Mesenchymal stem cell (in vitro differentiated cells and primary cell): Measurements from ENCODE around the gene COL4A1.

Experiments
- DNase-seq: peaks from one replicate; pipeline ENCODE4 v3.0.0-alpha.2; 2013
- H2AFZ ChIP-seq: one replicate; pipeline ENCODE4 v1.6.1; 2013; ENCODE audit warnings: low read depth, mild to moderate bottlenecking, control low read depth, inconsistent platforms, low read length, moderate library complexity
- H2AK5ac ChIP-seq: 2 replicates; pipeline ENCODE4 v1.6.1; 2013; ENCODE audit warnings: low read length, moderate library complexity, mild to moderate bottlenecking, inconsistent platforms; ENCODE audit not compliant: severe bottlenecking
- H2BK120ac ChIP-seq: one replicate; pipeline ENCODE4 v1.6.1; 2013; ENCODE audit warnings: low read depth, mild to moderate bottlenecking, inconsistent platforms, low read length, moderate library complexity
- H2BK12ac ChIP-seq, 2 experiments: one replicate each; pipeline ENCODE4 v1.6.1; 2013; ENCODE audit warnings: inconsistent platforms in 2 of 2, low read length in 2 of 2, mild to moderate bottlenecking in 2 of 2, moderate library complexity in 2 of 2, control low read depth in 1 of 2
- H2BK15ac ChIP-seq: one replicate; pipeline ENCODE4 v1.6.1; 2013; ENCODE audit warnings: mild to moderate bottlenecking, low read depth, inconsistent platforms; ENCODE audit not compliant: poor library complexity, severe bottlenecking
- H2BK5ac ChIP-seq: 2 replicates; pipeline ENCODE4 v1.6.1; 2013; ENCODE audit warnings: low read depth, mild to moderate bottlenecking, low read length, control low read depth, inconsistent platforms; ENCODE audit not compliant: poor library complexity, severe bottlenecking
- H3K14ac ChIP-seq, 2 experiments: one replicate each; pipeline ENCODE4 v1.6.1; 2013; ENCODE audit warnings: inconsistent platforms in 2 of 2, low read length in 2 of 2, control low read depth in 1 of 2, mild to moderate bottlenecking in 1 of 2, moderate library complexity in 1 of 2
- H3K18ac ChIP-seq, 2 experiments: one replicate each; pipeline ENCODE4 v1.6.1; 2013; ENCODE audit warnings: inconsistent platforms in 2 of 2, low read length in 2 of 2, control low read depth in 1 of 2, low read depth in 1 of 2, mild to moderate bottlenecking in 1 of 2
- H3K23ac ChIP-seq, 2 experiments: one replicate each; pipeline ENCODE4 v1.6.1; 2013; ENCODE audit warnings: inconsistent platforms in 2 of 2, low read length in 2 of 2, mild to moderate bottlenecking in 2 of 2, moderate library complexity in 2 of 2, control low read depth in 1 of 2
- H3K27ac ChIP-seq: 2 replicates; pipeline ENCODE4 v1.5.1; 2013; ENCODE audit warnings: mild to moderate bottlenecking, moderate library complexity, low read length, control low read depth, inconsistent platforms; ENCODE audit not compliant: poor library complexity, severe bottlenecking
- H3K27me3 ChIP-seq, 2 experiments: 2 replicates each; pipeline versions ENCODE4 v1.6.1 to v1.7.0; 2013; ENCODE audit warnings: low read length in 2 of 2, mild to moderate bottlenecking in 2 of 2, moderate library complexity in 2 of 2, control low read depth in 1 of 2, inconsistent platforms in 1 of 2; ENCODE audit not compliant: control insufficient read depth in 1 of 2, insufficient read depth in 1 of 2
- H3K36me3 ChIP-seq, 2 experiments: 2 replicates each; pipeline versions ENCODE4 v1.6.1 to v1.7.0; 2013; ENCODE audit warnings: low read length in 2 of 2, control low read depth in 1 of 2, inconsistent platforms in 1 of 2, low read depth in 1 of 2, mild to moderate bottlenecking in 1 of 2; ENCODE audit not compliant: insufficient read depth in 2 of 2, control insufficient read depth in 1 of 2
- H3K4ac ChIP-seq, 2 experiments: one replicate each; pipeline ENCODE4 v1.6.1; 2013; ENCODE audit warnings: inconsistent platforms in 2 of 2, low read length in 2 of 2, mild to moderate bottlenecking in 2 of 2, moderate library complexity in 2 of 2, control low read depth in 1 of 2, low read depth in 1 of 2
- H3K4me1 ChIP-seq: 2 replicates; pipeline ENCODE4 v1.6.1; 2013; ENCODE audit warnings: low read depth, low read length, control low read depth; ENCODE audit not compliant: control insufficient read depth, insufficient read depth
- H3K4me2 ChIP-seq: 2 replicates; pipeline ENCODE4 v1.6.1; 2013; ENCODE audit warnings: low read length, mild to moderate bottlenecking, inconsistent platforms; ENCODE audit not compliant: poor library complexity, severe bottlenecking
- H3K4me3 ChIP-seq, 2 experiments: 2 replicates each; pipeline versions ENCODE4 v1.5.1 to v1.7.0; 2013; ENCODE audit warnings: low read length in 2 of 2, mild to moderate bottlenecking in 2 of 2, control low read depth in 1 of 2, low read depth in 1 of 2; ENCODE audit not compliant: insufficient read depth in 1 of 2
- H3K79me1 ChIP-seq: replicated peaks from 2 replicates; pipeline ENCODE4 v1.6.1; 2013; ENCODE audit warnings: mild to moderate bottlenecking, control low read depth, low read length, inconsistent platforms; ENCODE audit not compliant: poor library complexity, severe bottlenecking
- H3K9ac ChIP-seq: 2 replicates; pipeline ENCODE4 v1.7.0; 2013; ENCODE audit warnings: mild to moderate bottlenecking, low read length, moderate library complexity
- H3K9me3 ChIP-seq: 2 replicates; pipeline ENCODE4 v1.7.0; 2013; ENCODE audit warnings: mild to moderate bottlenecking, low read length; ENCODE audit not compliant: control insufficient read depth
- H4K8ac ChIP-seq: one replicate; pipeline ENCODE4 v1.6.1; 2013; ENCODE audit warnings: inconsistent platforms, mild to moderate bottlenecking, low read length, moderate library complexity
- H4K91ac ChIP-seq: one replicate; pipeline ENCODE4 v1.6.1; 2013; ENCODE audit warnings: mild to moderate bottlenecking, low read length, inconsistent platforms
- WGBS: methylation state at CpG from one replicate; pipeline ENCODE4 v1.1.7; 2013; ENCODE audit warnings: mixed read lengths; 5-methylcytosine and 5-hydroxymethylcytosine counted together

Gene COL4A1

GRCh38 chr13:110179857-110180147, 127.2 kb downstream of the COL4A1 start:
- H2AK5ac ChIP-seq: no peak overlapping the region
- no peaks in the 10 kb centered on the region for H3K9me3 ChIP-seq
- no peak overlapping the region for H2BK15ac ChIP-seq
- no peak overlapping the region for H3K18ac ChIP-seq
- H3K27ac ChIP-seq: no peak overlapping the region
- H3K4me2 ChIP-seq: no peak overlapping the region
- H4K8ac ChIP-seq: no peak overlapping the region
- H3K14ac ChIP-seq: no peak overlapping the region
- H3K4me3 ChIP-seq: no peak overlapping the region
- H3K4ac ChIP-seq: no peak overlapping the region
- no peak overlapping the region for H2BK120ac ChIP-seq
- H2BK12ac ChIP-seq: no peak overlapping the region
- H3K9ac ChIP-seq: no peak overlapping the region
- DNase-seq: no peak
- no peaks in the 10 kb centered on the region for H3K27me3 ChIP-seq
- H3K4me1 ChIP-seq: peaks cover 2% of the 10 kb centered on the region
- peaks cover 18% of the 10 kb centered on the region for H3K79me1 ChIP-seq
- no peak overlapping the region for H4K91ac ChIP-seq
- H2AFZ ChIP-seq: no peak overlapping the region
- H2BK5ac ChIP-seq: no peak overlapping the region
- WGBS: no CpG with 5 or more reads among the region's 1 CpG
- no peak overlapping the region for H3K23ac ChIP-seq
- peaks cover 89 to 99% of the 10 kb centered on the region in 2 experiments for H3K36me3 ChIP-seq

DNA sequence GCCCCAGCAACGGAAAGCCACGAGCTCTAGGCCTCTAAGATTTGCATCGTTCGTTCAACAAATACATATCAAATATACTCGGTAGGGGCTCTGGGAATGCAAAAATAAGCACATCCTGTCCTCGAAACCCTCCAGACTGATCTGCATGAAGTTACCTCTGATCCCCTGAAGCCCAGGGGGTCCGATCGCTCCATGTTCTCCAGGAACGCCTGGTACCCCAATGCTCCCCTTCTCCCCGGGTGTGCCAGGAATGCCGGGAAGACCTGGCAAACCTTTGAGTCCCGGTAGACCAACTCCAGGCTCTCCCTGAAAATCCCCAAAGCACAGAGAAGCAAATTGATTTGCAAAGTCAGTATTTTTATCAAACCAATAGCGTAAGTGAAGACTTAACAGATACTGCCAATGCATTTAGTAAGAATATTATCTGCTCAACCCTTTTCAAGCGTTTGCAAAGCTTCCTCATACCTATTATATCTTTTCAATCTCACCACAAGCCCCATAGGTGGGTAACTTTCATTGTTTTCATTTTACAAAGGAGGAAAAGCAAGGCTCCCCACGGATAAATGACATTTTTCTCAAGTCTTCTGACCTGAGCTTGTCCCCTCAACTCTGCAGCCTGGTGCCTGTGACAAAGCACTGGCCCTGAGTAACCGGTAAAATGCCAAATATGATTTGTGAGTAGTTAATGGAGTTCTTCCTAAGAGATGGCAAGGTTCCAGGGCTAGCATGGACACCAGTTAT, 127.7 kb downstream of the COL4A1 start:
- Histone ChIP-seq H2AK5ac (no peak overlapping the region), H3K27me3 (no peaks in the 10 kb centered on the region), H2AFZ (no peak overlapping the region), H3K4me2 (no peak overlapping the region), H2BK12ac (no peak overlapping the region), H4K8ac (no peak overlapping the region), H4K91ac (no peak overlapping the region), H2BK15ac (no peak overlapping the region), H3K36me3 (peaks cover 89 to 99% of the 10 kb centered on the region in 2 experiments), H3K18ac (no peak overlapping the region), H3K23ac (no peak overlapping the region), H3K4me1 (peaks cover 2% of the 10 kb centered on the region), H3K9ac (no peak overlapping the region), H2BK120ac (no peak overlapping the region), H2BK5ac (no peak overlapping the region), H3K14ac (no peak overlapping the region), H3K79me1 (peaks cover 18% of the 10 kb centered on the region), H3K27ac (peak overlapping the region; percentile 1), H3K4ac (no peak overlapping the region), H3K9me3 (no peaks in the 10 kb centered on the region), H3K4me3 (no peak overlapping the region)
- DNase-seq: no peak
- 98% methylated on average over 16 of the region's 16 CpGs for WGBS

DNA sequence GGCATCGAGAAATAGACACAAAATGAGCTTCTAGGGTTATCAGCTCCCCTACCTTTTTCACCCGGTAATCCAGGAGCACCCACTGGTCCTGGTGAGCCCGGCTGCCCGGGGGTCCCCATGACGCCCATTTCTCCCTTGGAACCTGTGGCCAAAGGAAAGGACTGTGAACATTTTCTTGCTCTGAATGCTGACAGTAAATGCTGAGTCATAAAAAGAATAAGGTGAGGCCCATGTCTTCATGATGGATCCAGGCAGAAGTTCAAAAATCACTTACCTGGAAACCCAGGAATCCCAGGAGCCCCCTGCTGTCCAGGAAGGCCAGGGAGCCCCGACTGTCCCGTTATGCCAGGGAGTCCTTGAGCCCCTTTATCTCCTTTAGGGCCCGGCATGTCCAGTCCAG, 129.2 kb downstream of the COL4A1 start:
- no peak overlapping the region for H2BK12ac ChIP-seq
- H3K27me3 ChIP-seq: no peaks in the 10 kb centered on the region
- H3K23ac ChIP-seq: no peak overlapping the region
- no peak for DNase-seq
- H4K91ac ChIP-seq: no peak overlapping the region
- H2BK120ac ChIP-seq: no peak overlapping the region
- 92% methylated on average over 8 of the region's 8 CpGs for WGBS
- peaks cover 16% of the 10 kb centered on the region for H3K79me1 ChIP-seq
- no peak overlapping the region for H2AK5ac ChIP-seq
- H3K4me3 ChIP-seq: no peak overlapping the region
- no peak overlapping the region for H3K18ac ChIP-seq
- no peak overlapping the region for H2BK5ac ChIP-seq
- no peak overlapping the region for H3K9ac ChIP-seq
- H3K4me2 ChIP-seq: no peak overlapping the region
- no peak overlapping the region for H4K8ac ChIP-seq
- no peak overlapping the region for H2AFZ ChIP-seq
- no peak overlapping the region for H2BK15ac ChIP-seq
- peaks cover 89 to 99% of the 10 kb centered on the region in 2 experiments for H3K36me3 ChIP-seq
- H3K14ac ChIP-seq: no peak overlapping the region
- peaks cover 7% of the 10 kb centered on the region for H3K9me3 ChIP-seq
- no peak overlapping the region for H3K4ac ChIP-seq
- H3K27ac ChIP-seq: no peak overlapping the region
- H3K4me1 ChIP-seq: peaks cover 7% of the 10 kb centered on the region

DNA sequence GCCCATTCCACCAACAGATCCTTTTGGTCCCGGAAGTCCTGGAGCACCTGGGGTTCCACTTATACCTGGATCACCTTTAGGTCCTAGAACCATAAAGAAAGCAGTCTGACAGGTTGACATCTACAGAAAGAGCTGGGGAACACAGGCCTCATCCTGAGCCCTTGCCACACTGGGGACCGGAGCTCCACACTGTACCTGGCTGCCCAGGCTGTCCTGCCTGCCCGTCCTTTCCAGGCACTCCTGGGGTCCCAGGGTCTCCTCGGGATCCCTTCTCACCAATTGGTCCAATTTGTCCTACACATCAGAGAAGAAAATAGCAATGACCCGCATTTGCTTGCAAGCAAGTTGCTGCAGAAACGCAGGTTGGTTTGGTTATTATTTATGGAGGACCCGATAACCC, 130.5 kb downstream of the COL4A1 start:
- H3K79me1 ChIP-seq: peaks cover 19% of the 10 kb centered on the region
- 97% methylated on average over 7 of the region's 7 CpGs for WGBS
- no peak overlapping the region for H4K8ac ChIP-seq
- H2BK5ac ChIP-seq: no peak overlapping the region
- no peak overlapping the region for H3K4me2 ChIP-seq
- no peak overlapping the region for H3K4ac ChIP-seq
- no peak overlapping the region for H2BK120ac ChIP-seq
- no peak overlapping the region for H2BK15ac ChIP-seq
- H3K27me3 ChIP-seq: no peaks in the 10 kb centered on the region
- H3K4me1 ChIP-seq: peaks cover 7% of the 10 kb centered on the region
- H3K18ac ChIP-seq: no peak overlapping the region
- H3K27ac ChIP-seq: no peak overlapping the region
- H3K4me3 ChIP-seq: no peak overlapping the region
- H3K14ac ChIP-seq: no peak overlapping the region
- H3K36me3 ChIP-seq: peaks cover 87 to 99% of the 10 kb centered on the region in 2 experiments
- no peak overlapping the region for H3K23ac ChIP-seq
- H2AK5ac ChIP-seq: no peak overlapping the region
- no peak overlapping the region for H4K91ac ChIP-seq
- H2AFZ ChIP-seq: no peak overlapping the region
- H3K9ac ChIP-seq: no peak overlapping the region
- peaks cover 7% of the 10 kb centered on the region for H3K9me3 ChIP-seq
- no peak overlapping the region for H2BK12ac ChIP-seq
- no peak for DNase-seq
